Activated CD8-positive, alpha-beta memory T cell treated with anti-CD3 and anti-CD28 coated beads for 36 hours (primary cell): Measurements from ENCODE around the gene GEMIN8. TPM values are rescaled to one million over a fixed set of nuclear protein-coding genes. Genes with fewer than 3 reads are reported as not detected.

Experiments
- CTCF ChIA-PET: fragments of 350-600 bp; sonication (Branson Sonifier 250); formaldehyde crosslinking; loops from one replicate; lab custom pipeline; 2021; ENCODE audit warnings: antibody characterized with exemption; lab: Charles Lee
- POLR2A ChIA-PET: fragments of 350-600 bp; sonication (Branson Sonifier 250); formaldehyde crosslinking; loops from one replicate; lab custom pipeline; 2021; ENCODE audit warnings: antibody characterized with exemption; lab: Charles Lee
- total RNA-seq, 2 experiments: library from RNA; stranded (reverse); gene quantifications; one replicate each; pipeline ENCODE4 v1.2.3, GENCODE V29; 2021

Gene GEMIN8
- total RNA-seq, 2 experiments from 2014 or later = 15.5 to 16.0 TPM

- ChIA-PET CTCF (interaction anchor here (0.8 kb wide), 1 partner anchor 363 kb away, joined by 3 read pairs; no protein-coding TSS in a partner anchor), POLR2A (no interaction called here)
Measured at GRCh38 chrX:14026121-14026520, 3.6 kb downstream of the GEMIN8 start.

- ChIA-PET POLR2A (no interaction called here), CTCF (no interaction called here)
Measured at GRCh38 chrX:14022019-14022418, 7.7 kb downstream of the GEMIN8 start.

- POLR2A ChIA-PET = no interaction called here
- CTCF ChIA-PET = no interaction called here
Measured at GRCh38 chrX:14017399-14017798, 12.3 kb downstream of the GEMIN8 start.

GRCh38 chrX:14015941-14016340 is 13.8 kb downstream of the GEMIN8 start:
- POLR2A ChIA-PET = no interaction called here
- CTCF ChIA-PET = no interaction called here

- CTCF ChIA-PET = no interaction called here
- POLR2A ChIA-PET = interaction anchor here (0.9 kb wide), 1 partner anchor 10 kb away, joined by 3 read pairs; no protein-coding TSS in a partner anchor
Measured at GRCh38 chrX:14015294-14015693, 14.4 kb downstream of the GEMIN8 start.

- CTCF ChIA-PET = interaction anchor here (0.7 kb wide), 1 partner anchor 573 kb away, joined by 3 read pairs; no protein-coding TSS in a partner anchor
- POLR2A ChIA-PET = interaction anchor here (0.9 kb wide), 1 partner anchor 11 kb away, joined by 3 read pairs; no protein-coding TSS in a partner anchor
Measured at GRCh38 chrX:14014526-14014925, 15.2 kb downstream of the GEMIN8 start.

- ChIA-PET POLR2A (no interaction called here), CTCF (no interaction called here)
Measured at GRCh38 chrX:14013054-14013453, 16.6 kb downstream of the GEMIN8 start.

- POLR2A ChIA-PET = interaction anchor here (0.6 kb wide), 1 partner anchor 90 kb away, joined by 4 read pairs; no protein-coding TSS in a partner anchor
- CTCF ChIA-PET = no interaction called here
Measured at GRCh38 chrX:14010566-14010965, 19.1 kb downstream of the GEMIN8 start.

GRCh38 chrX:14006540-14006939 is 23.2 kb downstream of the GEMIN8 start:
- ChIA-PET CTCF (no interaction called here), POLR2A (no interaction called here)

- CTCF ChIA-PET = no interaction called here
- POLR2A ChIA-PET = no interaction called here
Measured at GRCh38 chrX:14003876-14004425, 25.7 kb downstream of the GEMIN8 start.

- ChIA-PET POLR2A (no interaction called here), CTCF (no interaction called here)
Measured at GRCh38 chrX:14003028-14003427, 26.7 kb downstream of the GEMIN8 start.

GRCh38 chrX:13996650-13997049 is 33.0 kb downstream of the GEMIN8 start:
- CTCF ChIA-PET = no interaction called here
- POLR2A ChIA-PET = no interaction called here

- CTCF ChIA-PET = no interaction called here
- POLR2A ChIA-PET = no interaction called here
Measured at GRCh38 chrX:13994536-13995080, 35.1 kb downstream of the GEMIN8 start.

GRCh38 chrX:13994104-13994503 is 35.6 kb downstream of the GEMIN8 start:
- CTCF ChIA-PET = no interaction called here
- POLR2A ChIA-PET = no interaction called here

- ChIA-PET CTCF (no interaction called here), POLR2A (no interaction called here)
Measured at GRCh38 chrX:13990126-13990800, 39.4 kb downstream of the GEMIN8 start.

GRCh38 chrX:13985697-13986435 is 43.8 kb downstream of the GEMIN8 start:
- CTCF ChIA-PET = no interaction called here
- POLR2A ChIA-PET = no interaction called here

- POLR2A ChIA-PET = no interaction called here
Measured at GRCh38 chrX:13983734-13984133, 46.0 kb downstream of the GEMIN8 start.

GRCh38 chrX:13968198-13968597 is 61.5 kb downstream of the GEMIN8 start:
- ChIA-PET CTCF (no interaction called here), POLR2A (no interaction called here)

More at GRCh38 chrX:13983734-13984133, 46.0 kb downstream of the GEMIN8 start:
- CTCF ChIA-PET = no interaction called here

- ChIA-PET POLR2A (no interaction called here), CTCF (no interaction called here)
Measured at GRCh38 chrX:13967636-13968035, 62.1 kb downstream of the GEMIN8 start.

GRCh38 chrX:13966793-13967125 is 62.9 kb downstream of the GEMIN8 start:
- POLR2A ChIA-PET = no interaction called here

More at GRCh38 chrX:13966793-13967125, 62.9 kb downstream of the GEMIN8 start:
- CTCF ChIA-PET = no interaction called here
